Trophoblast cell (in vitro differentiated cells and primary cell): ENCODE measurements around the gene ADAM17.

ENCODE experiments used
- DNase-seq, 2 donors: peaks; one replicate each; pipeline ENCODE4 v3.0.0-alpha.2; 2016
- H2AFZ ChIP-seq: 2 replicates; pipeline ENCODE4 v1.6.1; 2013; ENCODE audit warnings: low read length, moderate library complexity, mild to moderate bottlenecking; ENCODE audit not compliant: insufficient read depth, poor library complexity
- H2AK5ac ChIP-seq: 2 replicates; pipeline ENCODE4 v1.6.1; 2013; ENCODE audit warnings: mild to moderate bottlenecking, low read length
- H2BK120ac ChIP-seq: 2 replicates; pipeline ENCODE4 v1.6.1; 2013; ENCODE audit warnings: low read length, mild to moderate bottlenecking, moderate library complexity; ENCODE audit not compliant: insufficient read depth, poor library complexity
- H2BK12ac ChIP-seq: 2 replicates; pipeline ENCODE4 v1.6.1; 2013; ENCODE audit warnings: mild to moderate bottlenecking, low read length, moderate library complexity
- H2BK5ac ChIP-seq: 2 replicates; pipeline ENCODE4 v1.6.1; 2013; ENCODE audit warnings: low read length, low read depth, moderate library complexity, mild to moderate bottlenecking; ENCODE audit not compliant: poor library complexity
- H3K14ac ChIP-seq: 2 replicates; pipeline ENCODE4 v1.6.1; 2013; ENCODE audit warnings: mild to moderate bottlenecking, low read length
- H3K18ac ChIP-seq: 2 replicates; pipeline ENCODE4 v1.6.1; 2013; ENCODE audit warnings: mild to moderate bottlenecking, low read length
- H3K23ac ChIP-seq: 2 replicates; pipeline ENCODE4 v1.6.1; 2013; ENCODE audit warnings: low read length
- H3K27ac ChIP-seq: 2 replicates; pipeline ENCODE4 v1.5.1; 2013; ENCODE audit warnings: low read depth, mild to moderate bottlenecking, inconsistent platforms, low read length, moderate library complexity
- H3K27me3 ChIP-seq: 2 replicates; pipeline ENCODE4 v1.6.1; 2013; ENCODE audit warnings: inconsistent platforms, mild to moderate bottlenecking, low read length, moderate library complexity; ENCODE audit not compliant: insufficient read depth
- H3K36me3 ChIP-seq, 2 experiments: 1 replicate in 1 of 2; 2 replicates in 1 of 2; pipeline ENCODE4 v1.6.1; 2013; ENCODE audit warnings: low read length in 2 of 2, mild to moderate bottlenecking in 2 of 2, moderate library complexity in 1 of 2; ENCODE audit not compliant: insufficient read depth in 2 of 2, control insufficient read depth in 1 of 2
- H3K4ac ChIP-seq: 2 replicates; pipeline ENCODE4 v1.6.1; 2013; ENCODE audit warnings: low read depth, mild to moderate bottlenecking, low read length, moderate library complexity
- H3K4me1 ChIP-seq, 2 experiments: 1 replicate in 1 of 2; 2 replicates in 1 of 2; pipeline ENCODE4 v1.6.1; 2013; ENCODE audit warnings: low read length in 2 of 2, mild to moderate bottlenecking in 2 of 2, moderate library complexity in 1 of 2; ENCODE audit not compliant: insufficient read depth in 2 of 2, control insufficient read depth in 1 of 2
- H3K4me2 ChIP-seq: 2 replicates; pipeline ENCODE4 v1.6.1; 2013; ENCODE audit warnings: inconsistent platforms, mild to moderate bottlenecking, low read length, moderate library complexity
- H3K4me3 ChIP-seq: 2 replicates; pipeline ENCODE4 v1.5.1; 2013; ENCODE audit warnings: mild to moderate bottlenecking, low read depth, low read length, inconsistent platforms
- H3K79me1 ChIP-seq: one replicate; pipeline ENCODE4 v1.6.1; 2013; ENCODE audit warnings: low read length
- H3K79me2 ChIP-seq: 2 replicates; pipeline ENCODE4 v1.6.1; 2013; ENCODE audit warnings: low read length, mild to moderate bottlenecking; ENCODE audit not compliant: control insufficient read depth, insufficient read depth, poor library complexity
- H3K9ac ChIP-seq: 2 replicates; pipeline ENCODE4 v1.6.1; 2013; ENCODE audit warnings: mild to moderate bottlenecking, low read length
- H3K9me3 ChIP-seq: 2 replicates; pipeline ENCODE4 v1.6.1; 2013; ENCODE audit warnings: low read depth, mild to moderate bottlenecking, control low read depth, inconsistent platforms, low read length; ENCODE audit not compliant: insufficient read depth
- H4K12ac ChIP-seq: 2 replicates; pipeline ENCODE4 v1.6.1; 2013; ENCODE audit warnings: low read depth, mild to moderate bottlenecking, low read length, moderate library complexity
- H4K8ac ChIP-seq: 2 replicates; pipeline ENCODE4 v1.6.1; 2013; ENCODE audit warnings: low read depth, mild to moderate bottlenecking, low read length, moderate library complexity
- H4K91ac ChIP-seq: one replicate; pipeline ENCODE4 v1.6.1; 2013; ENCODE audit warnings: low read depth, mild to moderate bottlenecking, low read length, moderate library complexity
- WGBS: extraction: QIAGEN DNeasy Blood & Tissue Kit; methylation state at CpG from one replicate; pipeline ENCODE4 v1.1.7; 2013; ENCODE audit warnings: missing lambda C conversion rate; ENCODE audit not compliant: insufficient read length, insufficient coverage; ENCODE audit errors: extremely low coverage; 5-methylcytosine and 5-hydroxymethylcytosine counted together

ADAM17 gene

DNA sequence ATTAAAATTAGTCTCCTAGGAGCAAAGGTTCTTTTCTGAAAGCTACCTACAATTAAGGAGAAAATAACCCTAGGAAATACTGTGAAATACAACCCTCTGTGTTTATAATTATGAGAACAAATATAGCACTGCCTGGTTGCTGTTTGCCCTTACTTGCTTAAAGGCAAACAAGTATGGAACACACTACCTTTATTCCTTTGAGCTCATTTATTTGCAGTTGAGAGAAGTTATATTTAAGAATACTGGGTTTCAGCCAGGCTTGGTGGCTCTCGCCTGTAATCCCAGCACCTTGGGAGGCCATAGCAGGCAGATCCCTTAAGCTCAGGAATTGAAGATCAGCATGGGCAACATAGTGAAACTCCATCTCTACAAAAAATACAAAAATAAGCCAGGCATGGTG lies 104.4 kb downstream of the ADAM17 start:
- no peak for DNase-seq
- no peak overlapping the region for H2BK12ac ChIP-seq
- WGBS = no CpG with 5 or more reads among the region's 1 CpG
- H2AK5ac ChIP-seq = no peak overlapping the region
- H3K9ac ChIP-seq = no peak overlapping the region
- no peak overlapping the region for H3K4me3 ChIP-seq
- H4K12ac ChIP-seq = no peak overlapping the region
- peaks cover 34 to 35% of the 10 kb centered on the region in 2 experiments for H3K36me3 ChIP-seq
- no peak overlapping the region for H2BK120ac ChIP-seq
- no peak overlapping the region for H3K14ac ChIP-seq
- no peaks in the 10 kb centered on the region for H3K4me1 ChIP-seq
- no peak overlapping the region for H4K8ac ChIP-seq
- H2AFZ ChIP-seq = no peak overlapping the region
- H3K9me3 ChIP-seq = no peaks in the 10 kb centered on the region
- no peak overlapping the region for H3K4ac ChIP-seq
- no peak overlapping the region for H4K91ac ChIP-seq
- no peak overlapping the region for H3K4me2 ChIP-seq
- H3K79me1 ChIP-seq = no peaks in the 10 kb centered on the region
- no peaks in the 10 kb centered on the region for H3K27me3 ChIP-seq
- no peak overlapping the region for H3K27ac ChIP-seq
- no peaks in the 10 kb centered on the region for H3K79me2 ChIP-seq
- H2BK5ac ChIP-seq = no peak overlapping the region
- no peak overlapping the region for H3K23ac ChIP-seq
- no peak overlapping the region for H3K18ac ChIP-seq

GRCh38 chr2:9445089-9445488 lies 110.5 kb downstream of the ADAM17 start:
- Histone ChIP-seq H3K9me3 (no peaks in the 10 kb centered on the region), H2BK120ac (no peak overlapping the region), H3K14ac (no peak overlapping the region), H4K91ac (no peak overlapping the region), H2BK5ac (no peak overlapping the region), H2AK5ac (no peak overlapping the region), H3K79me2 (no peaks in the 10 kb centered on the region), H3K18ac (no peak overlapping the region), H3K36me3 (peaks cover 24 to 39% of the 10 kb centered on the region in 2 experiments), H4K12ac (no peak overlapping the region), H3K4me2 (no peak overlapping the region), H3K4me1 (no peaks in the 10 kb centered on the region), H3K9ac (no peak overlapping the region), H3K79me1 (no peaks in the 10 kb centered on the region), H3K4me3 (no peak overlapping the region), H2BK12ac (no peak overlapping the region), H3K23ac (no peak overlapping the region), H3K27ac (no peak overlapping the region), H4K8ac (no peak overlapping the region), H3K4ac (no peak overlapping the region), H2AFZ (no peak overlapping the region), H3K27me3 (no peaks in the 10 kb centered on the region)
- no CpG with 5 or more reads among the region's 7 CpGs for WGBS
- DNase-seq = no peak

GRCh38 chr2:9443526-9443925 lies 112.1 kb downstream of the ADAM17 start:
- Histone ChIP-seq H3K4me2 (no peak overlapping the region), H4K12ac (no peak overlapping the region), H3K27ac (no peak overlapping the region), H3K4ac (no peak overlapping the region), H3K14ac (no peak overlapping the region), H2AFZ (no peak overlapping the region), H3K23ac (no peak overlapping the region), H3K79me2 (no peaks in the 10 kb centered on the region), H2BK12ac (no peak overlapping the region), H3K9me3 (no peaks in the 10 kb centered on the region), H2AK5ac (no peak overlapping the region), H3K79me1 (no peaks in the 10 kb centered on the region), H3K36me3 (peaks cover 19 to 33% of the 10 kb centered on the region in 2 experiments), H3K9ac (no peak overlapping the region), H3K4me1 (no peaks in the 10 kb centered on the region), H2BK120ac (no peak overlapping the region), H3K18ac (no peak overlapping the region), H2BK5ac (no peak overlapping the region), H3K4me3 (no peak overlapping the region), H4K8ac (no peak overlapping the region), H3K27me3 (no peaks in the 10 kb centered on the region), H4K91ac (no peak overlapping the region)
- no CpG with 5 or more reads among the region's 5 CpGs for WGBS
- DNase-seq = no peak

GRCh38 chr2:9441556-9441955 lies 114.1 kb downstream of the ADAM17 start:
- no peak overlapping the region for H3K4me2 ChIP-seq
- no peak overlapping the region for H3K14ac ChIP-seq
- no peak overlapping the region for H2BK120ac ChIP-seq
- H4K8ac ChIP-seq = no peak overlapping the region
- H3K18ac ChIP-seq = no peak overlapping the region
- no peaks in the 10 kb centered on the region for H3K9me3 ChIP-seq
- no peak overlapping the region for H2AK5ac ChIP-seq
- H2BK12ac ChIP-seq = no peak overlapping the region
- H3K27me3 ChIP-seq = no peaks in the 10 kb centered on the region
- no peak overlapping the region for H2AFZ ChIP-seq
- no peak overlapping the region for H3K27ac ChIP-seq
- H3K23ac ChIP-seq = no peak overlapping the region
- H3K79me2 ChIP-seq = no peaks in the 10 kb centered on the region
- no peak for DNase-seq
- no peak overlapping the region for H3K4me3 ChIP-seq
- no peak overlapping the region for H3K4ac ChIP-seq
- no peaks in the 10 kb centered on the region for H3K4me1 ChIP-seq
- H3K9ac ChIP-seq = no peak overlapping the region
- H3K36me3 ChIP-seq = peaks cover 23 to 38% of the 10 kb centered on the region in 2 experiments
- H4K12ac ChIP-seq = no peak overlapping the region
- H2BK5ac ChIP-seq = no peak overlapping the region
- no CpG with 5 or more reads among the region's 3 CpGs for WGBS
- no peak overlapping the region for H4K91ac ChIP-seq
- no peaks in the 10 kb centered on the region for H3K79me1 ChIP-seq
